GM10266 (cell line): ENCODE data around the gene SVOPL.

Experiments
- DNase-seq: peaks from one replicate; pipeline ENCODE4 v3.0.0; 2012; ENCODE audit errors: extremely low spot score
- CTCF ChIP-seq: IDR thresholded peaks from 2 replicates; pipeline ENCODE4 v1.5.1; 2012; ENCODE audit warnings: mild to moderate bottlenecking, low read depth; ENCODE audit not compliant: control insufficient read depth, insufficient read depth; ENCODE audit errors: missing control alignments

Gene SVOPL

GRCh38 chr7:138684340-138684739 is 16.8 kb downstream of the SVOPL start:
- no peak for TF ChIP-seq CTCF

GRCh38 chr7:138679793-138680192 is 21.4 kb downstream of the SVOPL start:
- no peak for TF ChIP-seq CTCF
- no peak for DNase-seq

More at GRCh38 chr7:138684340-138684739, 16.8 kb downstream of the SVOPL start:
- no peak for DNase-seq

GRCh38 chr7:138670594-138670993 is 30.6 kb downstream of the SVOPL start:
- TF ChIP-seq CTCF = no peak

GRCh38 chr7:138669364-138669763 is 31.8 kb downstream of the SVOPL start:
- no peak for DNase-seq
- TF ChIP-seq CTCF = no peak

More at GRCh38 chr7:138670594-138670993, 30.6 kb downstream of the SVOPL start:
- DNase-seq = no peak

GRCh38 chr7:138668946-138669345 is 32.2 kb downstream of the SVOPL start:
- DNase-seq = no peak
- no peak for TF ChIP-seq CTCF

- no peak for TF ChIP-seq CTCF
- DNase-seq = no peak
Measured at GRCh38 chr7:138668229-138668596, 32.9 kb downstream of the SVOPL start.

GRCh38 chr7:138667535-138668228 is 33.5 kb downstream of the SVOPL start:
- DNase-seq = no peak
- TF ChIP-seq CTCF = no peak
